Fibroblast of skin of abdomen (primary cell): Measurements from ENCODE around the gene MAPRE2.
"Not testable (repeated sequence)": the region's sequence is repeated elsewhere in the genome, so short reads cannot be mapped to it uniquely, and the experiment has no call there.

Experiments used
- DNase-seq: peaks from one replicate; pipeline ENCODE4 v3.0.0-alpha.2; 2013

MAPRE2 gene

GRCh38 chr18:35157181-35157580 is 116.0 kb downstream of the MAPRE2 start:
- DNase-seq: no peak

GRCh38 chr18:35158728-35159450 is 117.7 kb downstream of the MAPRE2 start:
- no peak for DNase-seq

- no peak for DNase-seq
Observed at GRCh38 chr18:35159782-35160181, 118.6 kb downstream of the MAPRE2 start.

GRCh38 chr18:35161485-35161884 is 120.3 kb downstream of the MAPRE2 start:
- DNase-seq: no peak

- DNase-seq: no peak
Observed at GRCh38 chr18:35161934-35162333, 120.7 kb downstream of the MAPRE2 start.

GRCh38 chr18:35163014-35163539 is 121.9 kb downstream of the MAPRE2 start:
- no peak for DNase-seq

- no peak for DNase-seq
Observed at GRCh38 chr18:35163721-35164120, 122.5 kb downstream of the MAPRE2 start.

- no peak for DNase-seq
Observed at GRCh38 chr18:35164133-35164532, 122.9 kb downstream of the MAPRE2 start.

GRCh38 chr18:35167332-35167731 is 126.1 kb downstream of the MAPRE2 start:
- no peak for DNase-seq

- no peak for DNase-seq
Observed at GRCh38 chr18:35167857-35168256, 126.6 kb downstream of the MAPRE2 start.

- not testable (repeated sequence) for DNase-seq
Observed at GRCh38 chr18:35170323-35170722, 129.1 kb downstream of the MAPRE2 start.

GRCh38 chr18:35171315-35171987 is 130.2 kb downstream of the MAPRE2 start:
- DNase-seq: no peak

- DNase-seq: no peak
Observed at GRCh38 chr18:35172009-35172408, 130.8 kb downstream of the MAPRE2 start.

GRCh38 chr18:35172451-35173035 is 131.3 kb downstream of the MAPRE2 start:
- no peak for DNase-seq

GRCh38 chr18:35174093-35174731 is 133.0 kb downstream of the MAPRE2 start:
- no peak for DNase-seq

GRCh38 chr18:35174745-35175144 is 133.5 kb downstream of the MAPRE2 start:
- DNase-seq: no peak

- DNase-seq: no peak
Observed at GRCh38 chr18:35176925-35177324, 135.7 kb downstream of the MAPRE2 start.

GRCh38 chr18:35178260-35178659 is 137.0 kb downstream of the MAPRE2 start:
- peak; percentile 70 for DNase-seq

- no peak for DNase-seq
Observed at GRCh38 chr18:35179906-35180305, 138.7 kb downstream of the MAPRE2 start.

GRCh38 chr18:35180455-35180854 is 139.2 kb downstream of the MAPRE2 start:
- no peak for DNase-seq

- DNase-seq: peak; percentile 84
Observed at GRCh38 chr18:35182151-35182550, 140.9 kb downstream of the MAPRE2 start.

GRCh38 chr18:35183886-35184285 is 142.7 kb downstream of the MAPRE2 start:
- no peak for DNase-seq

GRCh38 chr18:35185771-35186170 is 144.6 kb downstream of the MAPRE2 start:
- no peak for DNase-seq
